Heart left ventricle (tissue), 16 donors: ENCODE measurements around the gene AHCYL1. TPM values are rescaled to one million over a fixed set of nuclear protein-coding genes. Genes with fewer than 3 reads are reported as not detected.

Experiments
- ATAC-seq, 4 donors: fragments of 200-7000 bp; cut with Tn5 transposase; one replicate each; pipeline ENCODE4 v1.9.1; 2020 to 2022; ENCODE audit warnings: moderate library complexity in 4 of 4, mild to moderate bottlenecking in 3 of 4, moderate number of reproducible peaks in 1 of 4
- DNase-seq, 5 donors: peaks; one replicate each; pipeline ENCODE4 v3.0.0-alpha.2; 2020
- H3K27ac ChIP-seq, 12 donors: fragments of 200-600 bp; sonication (generic) in 4 of 12; one replicate each; pipeline versions ENCODE4 v1.5.0 to v1.8.0; 2016 to 2022; ENCODE audit warnings: mild to moderate bottlenecking in 2 of 12
- H3K27me3 ChIP-seq, 9 donors: fragments of 200-600 bp; sonication (generic) in 2 of 9; one replicate each; pipeline versions ENCODE4 v1.5.1 to v1.8.0; 2016 to 2022; ENCODE audit warnings: mild to moderate bottlenecking in 3 of 9
- H3K36me3 ChIP-seq, 9 donors: fragments of 200-600 bp; sonication (generic) in 2 of 9; one replicate each; pipeline versions ENCODE4 v1.5.0 to v1.8.0; 2018 to 2022; ENCODE audit warnings: mild to moderate bottlenecking in 2 of 9
- H3K4me1 ChIP-seq, 12 donors: fragments of 200-600 bp; sonication (generic) in 4 of 12; one replicate each; pipeline versions ENCODE4 v1.5.0 to v1.8.0; 2016 to 2022; ENCODE audit warnings: mild to moderate bottlenecking in 3 of 12
- H3K4me3 ChIP-seq, 12 donors: fragments of 200-600 bp; sonication (generic) in 4 of 12; one replicate each; pipeline versions ENCODE4 v1.5.0 to v1.8.0; 2017 to 2022; ENCODE audit warnings: mild to moderate bottlenecking in 9 of 12, moderate library complexity in 4 of 12
- H3K9me3 ChIP-seq, 12 donors: fragments of 200-600 bp; sonication (generic) in 4 of 12; one replicate each; pipeline versions ENCODE4 v1.5.0 to v1.8.0; 2016 to 2022; ENCODE audit warnings: mild to moderate bottlenecking in 1 of 12
- CTCF ChIP-seq, 12 donors: fragments of 200-600 bp; sonication (generic) in 4 of 12; IDR thresholded peaks; one replicate each; pipeline versions ENCODE4 v1.5.0 to v1.8.0; 2018 to 2022; ENCODE audit warnings: antibody characterized with exemption in 12 of 12, mild to moderate bottlenecking in 5 of 12
- POLR2A ChIP-seq, 2 donors: fragments of 450-650 bp; IDR thresholded peaks; one replicate each; pipeline ENCODE4 v1.6.1; 2017; ENCODE audit warnings: antibody characterized with exemption in 2 of 2, mild to moderate bottlenecking in 2 of 2, moderate library complexity in 2 of 2
- WGBS, 4 donors: extraction: QIAGEN DNeasy Blood & Tissue Kit in 2 of 4; methylation state at CpG; one replicate each; pipeline versions ENCODE4 v1.1.5 to v1.1.7; 2013 to 2018; 5-methylcytosine and 5-hydroxymethylcytosine counted together
- intact Hi-C, 10 donors: fragments of 100-400 bp; cut with DNase I; formaldehyde crosslinking; loops; one replicate each; pipeline versions ENCODE4 v1.11.1 to v1.14.2; 2022
- polyA plus RNA-seq, 2 donors: library from polyadenylated mRNA; stranded (reverse); fragments of 200-250 nt; gene quantifications; one replicate each; pipeline ENCODE4 v1.2.3, GENCODE V29; 2013
- total RNA-seq, 9 donors: library from RNA; depleted of rRNA in 2 of 9; stranded (reverse); fragments of >200 nt in 2 of 9; fragmentation: NEBNext Ultra II Directional in 3 of 9; extraction: Animal tissue kit (Norgen Biotek cat#: 25700) in 3 of 9; gene quantifications; one replicate each; pipeline versions ENCODE4 v1.1.0 to v1.2.4, GENCODE V29; 2016 to 2023
- donor health status: ischemic (EF 13 %, LVEDD 7.1; RV severe dilation, severe dysfunction).
- donor health status: healthy with polysubstance abuse.
- donor health status: DM: no; HTN: yes; CAD: no.
- donor health status: DM: no; HTN: no; CAD: no.
- donor health status: ischemic (EF 25% LVEDD 6.9; RV normal size, moderate dysfunction).
- donor health status: ischemic (EF 25% LVEDD 5.7; RV mildly dilated, moderate dysfunction).
- donor health status: healthy.
- donor health status: DM: yes; HTN: yes; CAD: no.
- donor health status: ischemic (EF 35%, LVEDD 5.7; RV mildly dilated, moderate dysfunction).
- donor health status: nonischemic (EF 11% LVEDD 7.7; RV severe dilation, severe dysfunction).
- donor health status: DM: yes; HTN: yes; CAD: no.
- donor health status: PGD.
- donor health status: ischemic (EF 29% LVEDD 5.4; RV normal size, mild dysfunction).
- donor health status: nonischemic (EF 23%, LVEDD 6.1; RV moderate dilation, normal function).

Gene AHCYL1
- total and polyA plus RNA-seq, 11 donors = 23.8 to 56.7 (median 42.1) TPM

GRCh38 chr1:110055493-110056284, 71.1 kb downstream of the AHCYL1 start:
- peaks cover 0 to 19% (median 10%) of the 10 kb centered on the region in 12 donors for H3K4me1 ChIP-seq
- no peak overlapping the region for H3K4me3 ChIP-seq
- peaks cover 5 to 89% (median 82%) of the 10 kb centered on the region in 9 donors for H3K36me3 ChIP-seq
- WGBS, 4 donors = 83 to 97% (median 92%) methylated on average over 5 of the region's 5 CpGs
- H3K27ac ChIP-seq = no peak overlapping the region
- H3K9me3 ChIP-seq = no peaks in the 10 kb centered on the region
- TF ChIP-seq POLR2A (IDR thresholded peaks at IDR 0.05) (no peak), CTCF (IDR thresholded peaks at IDR 0.05) (no peak)
- ATAC-seq = no peak
- intact Hi-C loops = loop anchor here in 5 of 10 donors (1.0 to 10.0 kb wide), 5 partner anchors 37 to 259 kb away; no protein-coding TSS in a partner anchor
- H3K27me3 ChIP-seq = no peaks in the 10 kb centered on the region
- DNase-seq = no peak

GRCh38 chr1:110056285-110056683, 71.7 kb downstream of the AHCYL1 start:
- intact Hi-C loops = loop anchor here in 3 of 10 donors (5.0 to 10.0 kb wide), 3 partner anchors 36 to 259 kb away; no protein-coding TSS in a partner anchor
- no peak for ATAC-seq
- Histone ChIP-seq H3K9me3 (no peaks in the 10 kb centered on the region), H3K27ac (no peak overlapping the region), H3K4me3 (no peak overlapping the region), H3K4me1 (peaks cover 0 to 19% (median 5%) of the 10 kb centered on the region in 12 donors), H3K36me3 (peaks cover 5 to 85% (median 76%) of the 10 kb centered on the region in 9 donors), H3K27me3 (no peaks in the 10 kb centered on the region)
- WGBS, 4 donors = 90 to 95% (median 92%) methylated on average over 4 of the region's 4 CpGs
- DNase-seq = no peak
- TF ChIP-seq CTCF (IDR thresholded peaks at IDR 0.05) (no peak), POLR2A (IDR thresholded peaks at IDR 0.05) (no peak)

- DNase-seq (no peak), ATAC-seq (peak in 3 of 4 donors; percentile 20 to 50 (median 32))
- Histone ChIP-seq H3K9me3 (no peaks in the 10 kb centered on the region), H3K4me3 (no peak overlapping the region), H3K4me1 (peaks cover 0 to 15% (median 3%) of the 10 kb centered on the region in 12 donors), H3K27me3 (no peaks in the 10 kb centered on the region), H3K27ac (no peak overlapping the region), H3K36me3 (peaks cover 5 to 80% (median 72%) of the 10 kb centered on the region in 9 donors)
- 54 to 70% (median 61%) methylated on average over 3 of the region's 3 CpGs for WGBS, 4 donors
- intact Hi-C loops = loop anchor here in 3 of 10 donors (5.0 to 10.0 kb wide), 3 partner anchors 36 to 258 kb away; no protein-coding TSS in a partner anchor
- TF ChIP-seq POLR2A (IDR thresholded peaks at IDR 0.05) = no peak
- TF ChIP-seq CTCF (IDR thresholded peaks at IDR 0.05) = no peak
Observed at GRCh38 chr1:110056776-110057175, 72.2 kb downstream of the AHCYL1 start.

- ATAC-seq = peak in 1 of 4 donors; percentile 5
- TF ChIP-seq POLR2A (IDR thresholded peaks at IDR 0.05) (no peak), CTCF (IDR thresholded peaks at IDR 0.05) (no peak)
- DNase-seq = no peak
- 73 to 80% (median 76%) methylated on average over 7 of the region's 7 CpGs for WGBS, 4 donors
- Histone ChIP-seq H3K4me3 (no peak overlapping the region), H3K4me1 (peaks cover 0 to 12% (median 3%) of the 10 kb centered on the region in 12 donors), H3K9me3 (no peaks in the 10 kb centered on the region), H3K36me3 (peaks cover 5 to 67% (median 59%) of the 10 kb centered on the region in 9 donors), H3K27me3 (no peaks in the 10 kb centered on the region), H3K27ac (no peak overlapping the region)
- intact Hi-C loops = loop anchor here in 3 of 10 donors (5.0 to 10.0 kb wide), 3 partner anchors 34 to 257 kb away; no protein-coding TSS in a partner anchor
Observed at GRCh38 chr1:110057963-110058518, 73.5 kb downstream of the AHCYL1 start.
